Stimulated activated memory B cell treated with anti-CD40 and anti-IgM and Interleukin-4, amounts not matched to agents 10 μg/mL and 1 μg/mL and 100 μg/mL, for 72 hours (primary cell): ENCODE results near the gene AGAP5.
A peak's percentile ranks its signal among the peaks of the same experiment; 100 is the strongest.
"Not testable (repeated sequence)": the region's sequence is repeated elsewhere in the genome, so short reads cannot be mapped to it uniquely, and the experiment has no call there.

Source experiments
- ATAC-seq: fragments of 150-1000 bp; cut with Tn5 transposase; 2 replicates; pipeline ENCODE4 v1.10.0; 2021
- H3K27ac Mint-ChIP-seq: one replicate; pipeline ENCODE4 v1.8.0; 2022; ENCODE audit warnings: mild to moderate bottlenecking, mixed read lengths
- H3K27me3 Mint-ChIP-seq: one replicate; pipeline ENCODE4 v1.8.0; 2022; ENCODE audit warnings: mixed read lengths
- H3K36me3 Mint-ChIP-seq: one replicate; pipeline ENCODE4 v1.8.0; 2022; ENCODE audit warnings: mixed read lengths
- H3K4me1 Mint-ChIP-seq: one replicate; pipeline ENCODE4 v1.8.0; 2022; ENCODE audit warnings: mixed read lengths
- H3K4me3 Mint-ChIP-seq: one replicate; pipeline ENCODE4 v1.8.0; 2022; ENCODE audit warnings: mild to moderate bottlenecking, moderate library complexity, mixed read lengths
- H3K9me3 Mint-ChIP-seq: one replicate; pipeline ENCODE4 v1.8.0; 2022; ENCODE audit warnings: mixed read lengths

AGAP5 gene

DNA sequence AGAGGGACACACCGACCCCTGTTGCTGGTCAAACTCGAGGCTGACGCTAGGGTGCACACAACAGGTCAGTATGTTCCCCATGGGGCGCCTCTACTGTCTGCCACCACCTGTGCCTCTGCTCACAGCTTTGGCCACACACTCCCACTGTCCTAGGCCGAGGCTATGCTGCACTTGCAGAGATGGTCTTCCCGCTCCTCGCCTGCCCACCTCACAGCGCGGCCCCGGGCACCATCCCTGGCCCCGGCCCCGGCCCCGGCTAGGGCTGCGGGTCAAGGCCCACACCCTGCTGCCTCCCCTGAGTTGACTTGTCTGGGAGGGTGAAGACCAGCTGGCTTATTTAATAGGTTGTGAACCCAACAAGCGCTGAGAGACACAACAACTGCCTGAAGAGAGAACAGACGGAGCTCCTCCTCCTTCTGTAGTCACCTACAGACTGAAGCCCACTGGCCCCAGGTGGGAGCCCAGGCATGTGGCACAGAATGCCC lies at the start of gene AGAP5:
AGAP5 (minus strand) TSS at position 435 of the 485 bp plus-strand sequence; CDS start at position 81, 354 bp downstream.
- H3K36me3 Mint-ChIP-seq: peaks cover 30% of the 10 kb centered on the region
- not testable (repeated sequence) for H3K9me3 Mint-ChIP-seq, H3K27me3 Mint-ChIP-seq, H3K4me1 Mint-ChIP-seq, ATAC-seq, H3K27ac Mint-ChIP-seq, H3K4me3 Mint-ChIP-seq

DNA sequence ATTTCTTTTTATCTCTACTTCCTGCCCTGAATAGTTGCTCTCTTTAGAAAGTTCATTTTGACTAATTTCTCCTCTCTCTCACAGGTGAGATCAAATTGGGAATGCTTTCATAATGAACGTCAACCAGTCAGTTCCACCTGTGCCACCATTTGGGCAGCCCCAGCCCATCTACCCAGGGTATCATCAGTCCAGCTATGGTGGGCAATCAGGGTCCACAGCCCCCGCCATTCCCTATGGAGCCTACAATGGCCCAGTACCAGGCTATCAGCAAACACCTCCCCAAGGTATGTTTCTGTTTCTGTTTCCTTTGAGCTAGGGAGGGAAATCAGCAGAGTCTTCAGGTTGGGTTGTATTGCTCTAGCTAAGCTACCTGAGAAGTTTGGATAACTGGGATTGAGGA lies 48.8 kb upstream of the AGAP5 start:
- H3K36me3 Mint-ChIP-seq: peaks cover 26% of the 10 kb centered on the region
- no peak overlapping the region for H3K4me3 Mint-ChIP-seq
- ATAC-seq: no peak
- H3K27me3 Mint-ChIP-seq: no peaks in the 10 kb centered on the region
- H3K27ac Mint-ChIP-seq: no peak overlapping the region
- peaks cover 56% of the 10 kb centered on the region for H3K4me1 Mint-ChIP-seq
- H3K9me3 Mint-ChIP-seq: no peaks in the 10 kb centered on the region

DNA sequence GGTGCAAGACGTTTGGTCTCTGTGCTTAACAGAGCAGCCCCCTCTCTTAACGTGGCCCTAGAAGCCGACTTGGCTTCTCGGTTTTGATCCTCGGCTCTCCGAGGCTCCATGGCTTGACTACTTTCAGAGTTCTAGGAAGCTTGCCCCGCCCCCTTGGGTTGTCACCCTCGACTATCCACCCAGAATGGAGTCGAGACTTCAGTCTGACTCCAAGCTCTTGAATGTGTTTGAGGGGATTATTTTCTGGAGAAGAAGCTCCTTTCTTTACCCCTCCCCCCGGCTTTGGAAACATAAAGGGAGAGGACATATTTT lies 46.7 kb upstream of the AGAP5 start:
- Mint-ChIP-seq H3K4me3 (peak overlapping the region; percentile 98), H3K36me3 (peaks cover 9% of the 10 kb centered on the region), H3K27ac (peak overlapping the region; percentile 98), H3K4me1 (peaks cover 38% of the 10 kb centered on the region), H3K27me3 (no peaks in the 10 kb centered on the region), H3K9me3 (no peaks in the 10 kb centered on the region)
- ATAC-seq: peak; percentile 60

DNA sequence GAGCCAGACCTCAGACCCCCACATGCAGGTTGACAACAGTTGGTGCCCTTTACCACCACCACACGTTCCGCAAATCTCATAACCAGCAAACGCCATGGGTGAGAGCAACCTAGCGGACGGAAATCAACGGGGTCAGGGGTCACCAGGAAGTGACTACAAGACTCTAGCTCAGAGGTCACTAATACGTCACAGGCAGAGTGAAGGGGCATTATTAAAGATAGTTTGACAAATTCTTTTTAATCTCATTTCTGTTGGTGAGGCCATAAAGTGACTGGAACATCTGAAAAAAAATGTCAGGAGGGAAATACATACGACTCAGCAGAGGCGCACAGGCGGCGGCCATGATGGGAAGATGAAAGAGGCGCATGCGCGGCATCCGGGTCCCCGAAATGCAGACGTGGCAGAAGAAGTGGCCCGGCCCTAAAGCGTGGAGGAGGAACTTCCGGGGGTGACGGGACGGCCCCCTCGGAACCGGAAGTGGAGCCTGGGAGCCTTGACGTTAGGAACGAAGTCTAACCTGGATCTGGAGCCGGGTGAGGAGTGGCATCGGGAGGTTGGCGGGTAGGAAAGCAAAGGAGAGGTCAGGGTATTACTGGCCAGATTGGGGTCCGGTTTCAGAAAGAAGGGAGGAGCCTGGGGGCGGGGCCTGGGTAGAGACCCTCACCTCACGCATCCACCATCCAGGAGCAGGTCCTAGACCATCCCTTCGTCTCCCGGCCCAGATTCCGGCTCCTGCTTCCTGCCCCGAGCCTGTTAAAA lies 46.2 kb upstream of the AGAP5 start, which contains the start of gene SEC24C:
SEC24C (plus strand) TSS at position 468 of the 759 bp plus-strand sequence. CDS start 2,461 bp downstream, outside the sequence.
- H3K4me3 Mint-ChIP-seq: peak within 1 kb of the TSS; percentile 98
- peak within 1 kb of the TSS; percentile 98 for H3K27ac Mint-ChIP-seq
- peaks cover 32% of the 10 kb centered on the region for H3K4me1 Mint-ChIP-seq

DNA sequence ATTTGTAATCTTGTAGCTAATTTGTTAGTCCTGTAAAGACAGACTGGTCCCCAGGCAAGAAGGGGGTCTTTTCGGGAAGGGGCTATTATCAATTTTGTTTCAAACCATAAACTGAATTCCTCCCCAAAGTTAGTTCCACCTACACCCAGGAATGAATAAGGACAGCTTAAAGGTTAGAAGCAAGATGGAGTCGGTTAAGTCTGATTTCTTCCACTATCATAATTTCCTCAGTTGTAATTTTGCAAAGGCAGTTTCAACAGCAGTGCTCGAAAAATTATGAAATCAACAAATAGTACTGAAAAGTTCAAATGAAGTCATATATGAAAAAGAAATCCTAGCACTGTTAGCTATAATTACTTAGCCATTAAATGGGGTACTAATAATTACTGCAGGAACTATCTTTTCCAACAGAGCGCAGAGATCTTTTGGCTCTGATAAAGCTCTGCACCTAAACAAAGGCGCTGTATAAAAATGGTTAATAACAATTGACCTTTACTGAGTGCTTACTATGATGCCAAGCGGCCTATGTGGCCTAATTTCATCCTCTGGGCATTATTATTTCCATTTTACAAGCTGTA lies 45.5 kb upstream of the AGAP5 start:
- H3K36me3 Mint-ChIP-seq: no peaks in the 10 kb centered on the region
- no peaks in the 10 kb centered on the region for H3K27me3 Mint-ChIP-seq
- peaks cover 28% of the 10 kb centered on the region for H3K4me1 Mint-ChIP-seq
- H3K9me3 Mint-ChIP-seq: no peaks in the 10 kb centered on the region
- no peak for ATAC-seq
- peak overlapping the region; percentile 98 for H3K27ac Mint-ChIP-seq
- peak overlapping the region; percentile 98 for H3K4me3 Mint-ChIP-seq

More for the DNA sequence above, 46.2 kb upstream of the AGAP5 start, which contains the start of gene SEC24C:
- Mint-ChIP-seq H3K36me3 (peaks cover 3% of the 10 kb centered on the region), H3K9me3 (no peaks in the 10 kb centered on the region), H3K27me3 (no peaks in the 10 kb centered on the region)
- peak; percentile 97 for ATAC-seq

DNA sequence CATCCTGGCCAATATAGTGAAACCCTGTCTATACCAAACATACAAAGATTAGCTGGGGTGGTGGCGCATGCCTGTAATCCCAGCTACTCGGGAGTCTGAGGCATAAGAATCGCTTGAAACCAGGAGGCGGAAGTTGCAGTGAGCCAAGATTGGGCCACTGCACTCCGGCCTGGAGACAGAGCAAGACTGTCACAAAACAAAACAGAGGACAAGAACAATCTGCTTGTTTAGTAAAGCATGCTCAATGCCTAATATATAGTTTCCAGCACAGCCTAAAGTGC lies 44.5 kb upstream of the AGAP5 start:
- H3K4me1 Mint-ChIP-seq: peaks cover 28% of the 10 kb centered on the region

DNA sequence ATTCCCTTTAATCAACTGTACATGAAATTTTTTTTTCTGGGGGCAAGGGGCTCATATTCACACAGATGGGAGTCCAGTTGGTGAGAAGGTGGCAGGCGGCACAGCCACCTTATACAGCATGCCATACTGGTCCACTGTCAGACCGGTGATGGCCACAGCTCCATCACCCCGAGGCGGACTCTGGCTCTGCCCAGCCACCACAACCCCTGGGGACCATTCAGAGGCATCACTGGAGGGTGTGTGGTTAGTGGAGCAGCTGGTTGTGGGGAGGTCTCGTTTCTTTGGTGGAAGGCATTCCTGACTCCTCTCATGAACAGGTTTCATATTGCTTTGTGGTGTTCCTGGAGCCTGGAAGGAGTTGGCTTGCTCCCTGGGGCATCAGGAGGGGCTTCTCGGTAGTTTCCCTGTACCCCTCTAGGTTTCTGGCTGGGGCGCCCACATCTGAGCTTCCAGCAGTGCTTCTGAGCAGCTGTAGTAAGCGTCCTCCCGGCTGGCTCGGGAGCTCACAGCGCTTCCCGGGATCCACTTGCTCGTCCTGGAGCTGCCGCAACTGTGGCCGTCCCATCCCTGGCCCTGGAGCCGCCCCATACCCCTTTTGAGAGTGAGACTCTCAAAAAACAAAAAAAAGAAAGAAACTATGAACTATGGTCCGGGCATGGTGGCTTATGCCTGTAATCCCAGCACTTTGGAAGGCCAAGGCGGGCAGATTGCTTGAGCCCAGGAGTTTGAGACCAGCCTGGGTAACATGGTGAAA lies 42.8 kb upstream of the AGAP5 start:
- H3K4me3 Mint-ChIP-seq, H3K27me3 Mint-ChIP-seq, H3K27ac Mint-ChIP-seq, ATAC-seq, H3K36me3 Mint-ChIP-seq, H3K9me3 Mint-ChIP-seq: not testable (repeated sequence)
- H3K4me1 Mint-ChIP-seq: peaks cover 18% of the 10 kb centered on the region

More for the DNA sequence above, 44.5 kb upstream of the AGAP5 start:
- no peak for ATAC-seq
- H3K4me3 Mint-ChIP-seq: no peak overlapping the region
- H3K36me3 Mint-ChIP-seq: no peaks in the 10 kb centered on the region
- no peaks in the 10 kb centered on the region for H3K9me3 Mint-ChIP-seq
- H3K27me3 Mint-ChIP-seq: no peaks in the 10 kb centered on the region
- peak overlapping the region; percentile 98 for H3K27ac Mint-ChIP-seq

DNA sequence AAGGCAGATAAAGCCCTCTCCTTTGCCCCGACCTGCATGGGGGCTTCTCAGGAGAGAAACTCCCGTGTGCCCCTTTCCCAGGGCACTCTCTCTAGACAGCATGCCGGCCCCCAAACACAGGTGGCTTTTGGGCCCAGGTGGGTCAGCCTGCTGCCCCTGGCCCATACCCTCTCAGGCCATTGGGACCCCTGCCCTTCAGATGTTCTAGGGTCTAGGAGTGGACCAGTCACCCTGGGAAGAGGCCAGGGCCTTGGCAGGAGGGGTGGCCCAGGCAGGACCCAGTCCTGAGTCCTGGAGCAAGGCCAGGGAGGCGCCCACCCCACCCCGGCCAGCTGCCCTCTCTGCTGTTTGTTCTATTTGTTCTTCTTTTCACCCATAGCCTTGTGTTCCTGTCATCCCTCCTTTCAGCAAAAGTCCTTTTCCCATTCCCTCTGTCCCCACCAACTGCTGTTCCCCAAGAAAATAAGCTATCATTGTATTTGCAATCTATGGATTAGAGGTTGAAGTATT lies 36.9 kb upstream of the AGAP5 start:
- Mint-ChIP-seq H3K4me3 (no peak overlapping the region), H3K4me1 (peaks cover 5% of the 10 kb centered on the region), H3K27ac (no peak overlapping the region), H3K9me3 (no peaks in the 10 kb centered on the region), H3K36me3 (no peaks in the 10 kb centered on the region), H3K27me3 (no peaks in the 10 kb centered on the region)
- no peak for ATAC-seq

DNA sequence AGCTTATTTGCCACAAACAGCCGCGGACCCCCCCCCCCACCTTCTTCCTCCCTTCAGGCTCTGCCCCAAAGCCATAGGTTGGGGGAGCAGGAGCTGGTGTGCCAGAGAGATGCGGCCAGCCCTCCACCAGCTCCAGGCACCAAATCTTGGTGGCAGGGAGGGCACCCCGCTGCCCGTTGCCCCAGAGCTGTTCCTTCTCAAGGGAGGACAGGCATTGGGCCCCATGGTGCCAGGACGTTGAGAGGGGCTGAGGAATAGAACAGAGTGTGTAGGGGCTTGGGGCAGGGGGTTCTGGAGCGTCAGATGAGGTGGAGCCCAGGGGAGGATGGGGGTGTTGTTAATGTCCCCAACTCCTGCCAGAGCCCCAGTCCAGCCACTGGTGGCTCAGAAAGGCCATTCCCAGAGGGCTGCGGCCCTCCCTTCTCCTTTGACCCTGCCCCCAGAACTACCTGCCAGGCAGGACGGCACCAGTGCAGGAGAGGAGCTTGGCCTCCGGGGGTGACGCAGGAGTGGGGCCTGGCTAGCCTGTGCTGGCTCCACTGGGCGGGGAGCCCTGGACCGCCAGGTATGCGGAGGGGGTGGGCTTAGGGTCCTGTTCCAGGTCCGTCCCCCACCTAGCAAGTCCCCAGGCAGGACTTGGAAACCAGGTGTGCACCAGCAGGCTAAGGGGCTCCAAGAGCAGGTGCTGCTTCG lies 36.3 kb upstream of the AGAP5 start:
- H3K27me3 Mint-ChIP-seq: no peaks in the 10 kb centered on the region
- no peak overlapping the region for H3K4me3 Mint-ChIP-seq
- H3K36me3 Mint-ChIP-seq: no peaks in the 10 kb centered on the region
- H3K9me3 Mint-ChIP-seq: no peaks in the 10 kb centered on the region
- no peak for ATAC-seq
- no peak overlapping the region for H3K27ac Mint-ChIP-seq
- peaks cover 5% of the 10 kb centered on the region for H3K4me1 Mint-ChIP-seq

DNA sequence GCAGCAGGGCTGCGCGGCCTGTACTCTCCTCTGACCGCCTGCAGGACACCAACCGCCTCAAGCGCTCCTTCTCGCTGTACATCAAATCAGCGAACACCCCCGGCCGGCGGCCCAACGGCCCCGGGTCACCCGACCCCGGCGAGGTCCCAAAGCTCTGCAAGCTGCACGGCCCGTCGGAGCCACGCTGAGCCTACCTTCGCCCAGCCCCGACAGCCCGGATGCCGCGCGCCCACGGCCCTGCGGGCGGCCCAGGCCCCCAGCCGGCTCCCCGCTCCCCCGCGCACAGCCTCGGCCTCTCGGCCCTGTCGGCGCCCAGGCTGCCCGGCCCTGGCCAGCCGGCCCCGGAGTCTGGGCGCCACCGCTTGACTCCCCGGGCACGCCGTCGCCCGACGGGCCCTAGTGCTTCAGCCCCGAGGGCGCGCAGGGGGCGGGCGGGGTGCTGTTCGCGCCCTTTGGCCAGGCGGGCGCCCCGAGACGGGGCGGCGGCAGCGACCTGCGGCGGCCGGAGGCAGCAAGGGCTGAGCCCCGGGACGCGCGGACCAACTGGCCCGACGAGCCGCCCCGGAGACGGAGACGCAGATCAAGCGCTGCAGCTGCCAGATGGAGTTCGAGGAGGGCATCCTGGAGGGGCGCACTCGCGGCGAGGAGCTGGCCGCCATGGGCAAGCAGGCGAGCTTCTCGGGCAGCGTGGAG lies 35.2 kb upstream of the AGAP5 start:
- H3K27me3 Mint-ChIP-seq: no peaks in the 10 kb centered on the region
- peak; percentile 22 for ATAC-seq
- peaks cover 5% of the 10 kb centered on the region for H3K4me1 Mint-ChIP-seq
- no peaks in the 10 kb centered on the region for H3K36me3 Mint-ChIP-seq
- H3K9me3 Mint-ChIP-seq: no peaks in the 10 kb centered on the region
- H3K4me3 Mint-ChIP-seq: no peak overlapping the region
- no peak overlapping the region for H3K27ac Mint-ChIP-seq

DNA sequence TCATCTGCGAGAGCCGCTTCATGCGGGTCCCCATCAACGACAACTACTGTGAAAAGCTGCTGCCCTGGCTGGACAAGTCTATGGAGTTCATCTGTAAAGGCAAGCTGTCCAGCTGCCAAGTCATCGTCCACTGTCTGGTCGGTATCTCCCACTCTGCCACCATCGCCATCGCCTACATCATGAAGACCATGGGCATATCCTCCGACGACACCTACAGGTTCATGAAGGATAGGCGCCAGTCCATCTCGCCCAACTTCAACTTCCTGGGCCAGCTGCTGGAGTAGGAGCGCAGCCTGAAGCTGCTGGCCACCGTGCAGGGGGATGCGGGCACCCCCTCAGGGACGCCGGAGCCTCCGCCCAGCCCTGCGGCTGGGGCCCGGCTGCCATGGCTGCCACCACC lies 34.5 kb upstream of the AGAP5 start:
- H3K27ac Mint-ChIP-seq: no peak overlapping the region

DNA sequence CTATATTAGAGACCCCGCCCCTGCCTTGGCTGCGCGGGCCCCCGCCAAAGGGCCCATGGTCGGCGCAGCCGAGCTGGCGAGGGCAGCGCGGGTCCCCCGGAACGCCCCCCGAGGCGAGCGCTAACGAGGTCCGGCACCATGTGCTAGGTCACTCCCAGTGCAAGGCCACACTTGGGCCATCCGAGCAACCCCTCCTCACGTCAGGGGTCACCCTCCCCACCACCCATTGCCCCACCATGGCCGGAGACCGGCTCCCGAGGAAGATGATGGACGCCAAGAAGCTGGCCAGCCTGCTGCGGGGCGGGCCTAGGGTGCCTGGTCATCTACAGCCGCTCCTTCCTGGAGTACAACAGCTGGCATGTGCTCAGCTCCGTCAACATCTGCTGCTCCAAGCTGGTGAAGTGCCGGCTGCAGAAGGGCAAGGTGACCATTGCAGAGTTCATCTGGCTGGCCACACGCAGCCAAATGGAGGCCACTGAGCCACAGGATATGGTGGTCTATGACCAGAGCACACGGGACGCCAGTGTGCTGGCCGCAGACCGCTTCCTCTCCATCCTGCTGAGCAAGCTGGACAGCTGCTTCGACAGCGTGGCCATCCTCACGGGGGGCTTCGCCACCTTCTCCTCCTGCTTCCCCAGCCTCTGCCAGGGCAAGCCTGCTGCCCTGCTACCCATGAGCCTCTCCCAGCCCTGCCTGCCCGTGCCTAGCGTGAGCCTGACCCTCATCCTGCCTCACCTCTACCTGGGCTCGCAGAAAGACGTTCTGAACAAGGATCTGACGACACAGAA lies 33.9 kb upstream of the AGAP5 start:
- Mint-ChIP-seq H3K27ac (peak overlapping the region; percentile 90), H3K4me1 (peaks cover 5% of the 10 kb centered on the region), H3K36me3 (no peaks in the 10 kb centered on the region), H3K27me3 (no peaks in the 10 kb centered on the region), H3K9me3 (no peaks in the 10 kb centered on the region), H3K4me3 (peak overlapping the region; percentile 47)
- no peak for ATAC-seq

More for the DNA sequence above, 34.5 kb upstream of the AGAP5 start:
- ATAC-seq: no peak
- H3K9me3 Mint-ChIP-seq: no peaks in the 10 kb centered on the region
- H3K4me3 Mint-ChIP-seq: peak overlapping the region; percentile 47
- H3K36me3 Mint-ChIP-seq: no peaks in the 10 kb centered on the region
- no peaks in the 10 kb centered on the region for H3K27me3 Mint-ChIP-seq
- peaks cover 5% of the 10 kb centered on the region for H3K4me1 Mint-ChIP-seq

DNA sequence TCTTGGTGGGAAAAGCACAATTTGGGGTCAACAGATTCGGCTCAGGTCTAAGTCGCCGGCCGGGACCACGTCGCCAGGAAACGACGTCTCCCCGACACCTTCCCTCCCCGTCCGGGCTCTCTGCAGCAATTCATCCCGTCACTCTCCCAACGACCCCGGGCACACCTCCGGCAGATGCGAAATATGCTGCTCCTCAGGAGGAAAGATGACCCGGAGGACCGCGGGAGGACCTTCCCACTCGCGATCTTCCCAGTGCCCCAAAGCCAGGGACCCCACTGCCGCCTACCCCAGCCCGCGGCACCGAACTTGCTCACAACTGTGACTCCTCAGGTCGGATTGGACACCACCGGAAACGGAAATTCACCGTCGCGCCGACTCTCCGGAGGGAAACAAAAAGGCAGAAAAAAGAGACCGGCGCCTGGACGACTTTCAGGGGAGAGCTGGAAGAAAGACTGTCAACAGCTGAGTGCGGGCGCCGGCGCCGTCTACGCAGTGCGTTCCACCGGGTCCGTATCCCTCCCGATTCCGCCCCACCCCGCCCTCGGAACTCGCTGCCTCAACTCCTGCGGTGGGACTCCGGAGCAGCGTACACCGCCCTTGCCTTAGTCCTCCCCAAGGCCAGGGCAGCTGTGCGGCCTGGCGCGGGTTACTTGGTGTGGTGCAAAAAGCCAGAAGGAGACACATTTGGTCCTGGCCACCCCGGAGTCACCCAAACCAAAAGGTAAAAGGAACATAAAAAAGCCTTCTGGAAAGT lies 32.4 kb upstream of the AGAP5 start:
- H3K27me3 Mint-ChIP-seq: no peaks in the 10 kb centered on the region
- ATAC-seq: peak; percentile 95

More for the DNA sequence above, 32.4 kb upstream of the AGAP5 start:
- Mint-ChIP-seq H3K4me1 (peaks cover 5% of the 10 kb centered on the region), H3K4me3 (peak overlapping the region; percentile 88), H3K9me3 (no peaks in the 10 kb centered on the region), H3K27ac (peak overlapping the region; percentile 90), H3K36me3 (peaks cover 6% of the 10 kb centered on the region)
